IMR-90 (cell line): ENCODE results near the gene RET. TPM values are rescaled to one million over a fixed set of nuclear protein-coding genes. Genes with fewer than 3 reads are reported as not detected.

Experiments
- ATAC-seq: fragments of 200-7000 bp; cut with Tn5 transposase; 2 replicates; pipeline ENCODE4 v1.9.1; 2020; ENCODE audit warnings: low read depth, mild to moderate bottlenecking, moderate library complexity
- BruUV-seq: library from RNA; stranded (reverse); fragments of 400-500 nt; replicated peaks from 2 replicates; lab custom pipeline; 2021; lab: Mats Ljungman, UMichigan
- CTCF ChIA-PET: fragments of 300-600 bp; formaldehyde crosslinking; extraction: SDS; loops from one replicate; lab custom pipeline; 2021; ENCODE audit warnings: antibody characterized with exemption; lab: Yijun Ruan, JAX
- POLR2A ChIA-PET: fragments of 300-600 bp; sonication (Branson Sonifier 250); formaldehyde crosslinking; loops from one replicate; lab custom pipeline; 2022; ENCODE audit warnings: antibody characterized with exemption; ENCODE audit not compliant: unreplicated experiment; lab: Charles Lee
- DNase-seq: peaks from one replicate; pipeline ENCODE4 v3.0.0; 2013
- H2AFZ ChIP-seq: replicated peaks from 2 replicates; pipeline ENCODE3; 2013; ENCODE audit warnings: low read length, mild to moderate bottlenecking; ENCODE audit not compliant: poor library complexity
- H2AK5ac ChIP-seq: 2 replicates; pipeline ENCODE4 v1.6.1; 2013; ENCODE audit warnings: low read depth, low read length, inconsistent platforms
- H2AK9ac ChIP-seq: replicated peaks from 2 replicates; pipeline ENCODE3; 2013; ENCODE audit warnings: mild to moderate bottlenecking, low read depth, low read length, moderate library complexity; ENCODE audit not compliant: poor library complexity
- H2BK120ac ChIP-seq: 2 replicates; pipeline ENCODE4 v1.6.1; 2013; ENCODE audit warnings: low read depth, low read length, inconsistent platforms
- H2BK15ac ChIP-seq: 3 replicates; pipeline ENCODE4 v1.6.1; 2013; ENCODE audit warnings: low read depth, low read length, inconsistent platforms
- H2BK20ac ChIP-seq: 2 replicates; pipeline ENCODE4 v1.6.1; 2013; ENCODE audit warnings: low read depth, mild to moderate bottlenecking, inconsistent platforms, low read length, moderate library complexity
- H2BK5ac ChIP-seq: 2 replicates; pipeline ENCODE4 v1.6.1; 2013; ENCODE audit warnings: mild to moderate bottlenecking, low read depth, low read length, inconsistent platforms; ENCODE audit not compliant: poor library complexity, severe bottlenecking
- H3K14ac ChIP-seq: replicated peaks from 2 replicates; pipeline ENCODE4 v1.6.1; 2013; ENCODE audit warnings: low read depth, low read length, inconsistent platforms
- H3K18ac ChIP-seq: 2 replicates; pipeline ENCODE4 v1.6.1; 2013; ENCODE audit warnings: low read depth, low read length, control low read depth
- H3K23ac ChIP-seq: 2 replicates; pipeline ENCODE4 v1.6.1; 2013; ENCODE audit warnings: low read depth, low read length, inconsistent platforms
- H3K27ac ChIP-seq: 2 replicates; pipeline ENCODE4 v1.5.1; 2013; ENCODE audit warnings: mild to moderate bottlenecking, control low read depth, low read length; ENCODE audit not compliant: insufficient read depth
- H3K27me3 ChIP-seq: 2 replicates; pipeline ENCODE4 v1.6.1; 2013; ENCODE audit warnings: low read length; ENCODE audit not compliant: control insufficient read depth, insufficient read depth
- H3K36me3 ChIP-seq: 2 replicates; pipeline ENCODE4 v1.6.1; 2013; ENCODE audit warnings: low read length, mixed read lengths; ENCODE audit not compliant: control insufficient read depth, insufficient read depth
- H3K4ac ChIP-seq: 2 replicates; pipeline ENCODE4 v1.6.1; 2013; ENCODE audit warnings: low read depth, low read length, inconsistent platforms
- H3K4me1 ChIP-seq: 2 replicates; pipeline ENCODE4 v1.6.1; 2013; ENCODE audit warnings: low read length, mixed read lengths; ENCODE audit not compliant: control insufficient read depth, insufficient read depth
- H3K4me2 ChIP-seq: 2 replicates; pipeline ENCODE4 v1.6.1; 2013; ENCODE audit warnings: low read depth, mild to moderate bottlenecking, control low read depth, low read length, moderate library complexity
- H3K4me3 ChIP-seq: 2 replicates; pipeline ENCODE4 v1.5.1; 2013; ENCODE audit warnings: low read depth, mild to moderate bottlenecking, control low read depth, low read length, moderate library complexity; ENCODE audit not compliant: insufficient read depth
- H3K56ac ChIP-seq: 2 replicates; pipeline ENCODE4 v1.6.1; 2013; ENCODE audit warnings: low read length, inconsistent platforms; ENCODE audit not compliant: insufficient read depth; ENCODE audit errors: extremely low read depth
- H3K79me1 ChIP-seq, 2 experiments: 2 replicates each; pipeline ENCODE4 v1.6.1; 2013; ENCODE audit warnings: low read length in 2 of 2, inconsistent platforms in 1 of 2, low read depth in 1 of 2
- H3K9ac ChIP-seq: 2 replicates; pipeline ENCODE4 v1.6.1; 2013; ENCODE audit warnings: low read depth, low read length, control low read depth
- H3K9me1 ChIP-seq: 2 replicates; pipeline ENCODE4 v1.6.1; 2013; ENCODE audit warnings: low read length, inconsistent platforms; ENCODE audit not compliant: insufficient read depth
- H3K9me3 ChIP-seq: 2 replicates; pipeline ENCODE4 v1.6.1; 2013; ENCODE audit warnings: low read length; ENCODE audit not compliant: control insufficient read depth, insufficient read depth
- H4K20me1 ChIP-seq: 2 replicates; pipeline ENCODE4 v1.6.1; 2013; ENCODE audit warnings: low read length, inconsistent platforms; ENCODE audit not compliant: insufficient read depth
- H4K5ac ChIP-seq: 2 replicates; pipeline ENCODE4 v1.6.1; 2013; ENCODE audit warnings: mild to moderate bottlenecking, low read depth, low read length, control low read depth
- H4K8ac ChIP-seq, 2 experiments: 2 replicates each; pipeline ENCODE4 v1.6.1; 2013; ENCODE audit warnings: low read depth in 2 of 2, low read length in 2 of 2, control low read depth in 1 of 2, inconsistent platforms in 1 of 2
- H4K91ac ChIP-seq: 2 replicates; pipeline ENCODE4 v1.6.1; 2013; ENCODE audit warnings: low read depth, low read length, inconsistent platforms; ENCODE audit not compliant: insufficient read depth
- CEBPB ChIP-seq: IDR thresholded peaks from 2 replicates; pipeline ENCODE4 v1.6.1; 2012; ENCODE audit warnings: low read depth, low read length, improper control_type of control experiment
- CHD1 ChIP-seq: IDR thresholded peaks from 2 replicates; pipeline ENCODE4 v1.6.1; 2012; ENCODE audit warnings: low read depth, low read length, improper control_type of control experiment
- MAFK ChIP-seq: IDR thresholded peaks from 2 replicates; pipeline ENCODE4 v1.6.1; 2012; ENCODE audit warnings: low read depth, low read length, improper control_type of control experiment
- MAZ ChIP-seq: IDR thresholded peaks from 2 replicates; pipeline ENCODE4 v1.6.1; 2012; ENCODE audit warnings: low read depth, mild to moderate bottlenecking, low read length, improper control_type of control experiment, moderate library complexity, borderline replicate concordance
- NFE2L2 ChIP-seq: fragments of 150-350 bp; IDR thresholded peaks from 2 replicates; pipeline ENCODE4 v1.6.1; 2016; ENCODE audit warnings: low read depth, mild to moderate bottlenecking, low read length
- WGBS, 2 experiments: methylation state at CpG; one replicate each; pipeline versions ENCODE4 v1.1.5 to v1.1.7; 2013; ENCODE audit warnings: missing lambda C conversion rate in 2 of 2; ENCODE audit not compliant: insufficient read length in 1 of 2; ENCODE audit errors: extremely low coverage in 2 of 2; 5-methylcytosine and 5-hydroxymethylcytosine counted together
- dilution Hi-C: fragments of 300-500 bp; cut with HindIII; formaldehyde crosslinking; loops from one replicate; pipeline ENCODE4 v1.14.3; 2018; ENCODE audit warnings: low sequenced_read_pairs; ENCODE audit not compliant: unreplicated experiment
- in situ Hi-C: fragments of 300-500 bp; cut with MboI; formaldehyde crosslinking; loops from 3 replicates; pipeline ENCODE4 v1.14.3; 2019; ENCODE audit warnings: low sequenced_read_pairs, inconsistent platforms, mixed read lengths
- intact Hi-C: fragments of 100-400 bp; cut with micrococcal nuclease; formaldehyde crosslinking; loops from 2 replicates; pipeline ENCODE4 v1.10.0; 2022
- polyA plus RNA-seq, 3 experiments: library from polyadenylated mRNA; depleted of rRNA; stranded (reverse); fragments of >200 nt; gene quantifications; 2 replicates each; pipeline ENCODE4 v1.2.3, GENCODE V29; 2012; ENCODE audit warnings: low replicate concordance in 1 of 3
- total RNA-seq: library from RNA; depleted of rRNA; stranded (reverse); fragments of >200 nt; gene quantifications from 2 replicates; pipeline ENCODE4 v1.2.3, GENCODE V29; 2012

Gene RET
- total and polyA plus RNA-seq, 2 of the 4 experiments (the other 2 are of a cell fraction), result 0.10 to 0.18 TPM

GRCh38 chr10:43132867-43133787, 56.3 kb downstream of the RET start:
- H2BK20ac ChIP-seq, result no peak overlapping the region
- H3K27me3 ChIP-seq, result peaks cover 2% of the 10 kb centered on the region; the same call in 1 of the 2 replicates
- H3K36me3 ChIP-seq, result no peaks in the 10 kb centered on the region
- intact Hi-C loops, result no loop called here
- H3K4me2 ChIP-seq, result no peak overlapping the region
- no peak overlapping the region for H2BK5ac ChIP-seq
- no peak overlapping the region for H2AFZ ChIP-seq
- CTCF ChIA-PET, result no interaction called here
- H4K5ac ChIP-seq, result no peak overlapping the region
- H3K56ac ChIP-seq, result no peak overlapping the region
- peaks cover 0 to 9% of the 10 kb centered on the region in 2 experiments; a peak in 2 of 4 replicates for H3K79me1 ChIP-seq
- H3K9ac ChIP-seq, result no peak overlapping the region
- no TSS peak for BruUV-seq
- WGBS, 2 experiments, result no CpG with 5 or more reads among the region's 3 CpGs
- H3K4me3 ChIP-seq, result no peak overlapping the region
- no peak overlapping the region for H3K14ac ChIP-seq
- no peak overlapping the region for H2AK9ac ChIP-seq
- H4K20me1 ChIP-seq, result peaks cover 3% of the 10 kb centered on the region; the same call in 1 of the 2 replicates
- no peak overlapping the region for H2BK15ac ChIP-seq
- no peak overlapping the region for H3K27ac ChIP-seq
- no peak overlapping the region for H3K23ac ChIP-seq
- H2AK5ac ChIP-seq, result no peak overlapping the region
- no peak overlapping the region for H3K18ac ChIP-seq
- TF ChIP-seq CEBPB, result no peak
- TF ChIP-seq MAFK, result no peak
- TF ChIP-seq NFE2L2, result no peak
- TF ChIP-seq MAZ, result no peak
- TF ChIP-seq CHD1, result no peak
- dilution Hi-C loops, result no loop called here
- POLR2A ChIA-PET, result no interaction called here
- no peak overlapping the region for H4K8ac ChIP-seq
- H2BK120ac ChIP-seq, result no peak overlapping the region
- H3K4ac ChIP-seq, result no peak overlapping the region
- H4K91ac ChIP-seq, result no peak overlapping the region
- DNase-seq, result no peak
- in situ Hi-C loops, result loop anchor here (25.0 kb wide), 1 partner anchor 1854 kb away; the partner anchor contains the start of gene DEPP1
- peaks cover 15% of the 10 kb centered on the region for H3K4me1 ChIP-seq
- ATAC-seq, result no peak
- H3K9me1 ChIP-seq, result peaks cover 10% of the 10 kb centered on the region
- no peaks in the 10 kb centered on the region for H3K9me3 ChIP-seq
